K562 (cell line): ENCODE data around the gene CCDC87. TPM values are rescaled to one million over a fixed set of nuclear protein-coding genes. Genes with fewer than 3 reads are reported as not detected.

Experiments used
- ATF1 ChIP-seq, 2 experiments: fragments of 450-650 bp in 1 of 2; IDR thresholded peaks; 2 replicates each; pipeline ENCODE4 v1.6.1; 2016; ENCODE audit warnings: missing compliant biosample characterization in 1 of 2, missing genetic modification characterization in 1 of 2
- ATF2 ChIP-seq: sonication (generic); formaldehyde crosslinking; IDR thresholded peaks from 2 replicates; pipeline ENCODE4 v1.8.1; 2022; ENCODE audit warnings: missing genetic modification reagents
- CCAR2 ChIP-seq: fragments of 200-400 bp; formaldehyde crosslinking; IDR thresholded peaks from 2 replicates; pipeline ENCODE4 v1.6.1; 2017; ENCODE audit warnings: mild to moderate bottlenecking, low read depth, low read length
- CHCHD3 ChIP-seq: fragments of 250-450 bp; sonication (Bioruptor Pico); IDR thresholded peaks from 2 replicates; pipeline ENCODE4 v2.1.2; 2022; ENCODE audit warnings: mild to moderate bottlenecking
- CREB3 ChIP-seq: fragments of 450-650 bp; conservative IDR thresholded peaks from 2 replicates; pipeline ENCODE4 v1.6.1; 2016; ENCODE audit warnings: missing genetic modification characterization, low read depth, mild to moderate bottlenecking, missing compliant biosample characterization, moderate library complexity
- FUS ChIP-seq: fragments of 200-400 bp; formaldehyde crosslinking; optimal IDR thresholded peaks from 2 replicates; pipeline ENCODE3; 2017; ENCODE audit warnings: low read depth, low read length
- KHSRP ChIP-seq: fragments of 450-650 bp; IDR thresholded peaks from 2 replicates; pipeline ENCODE4 v1.6.1; 2017
- PHF20 ChIP-seq: fragments of 450-650 bp; IDR thresholded peaks from 2 replicates; pipeline ENCODE4 v1.6.1; 2018; ENCODE audit not compliant: partially characterized antibody
- SMARCE1 ChIP-seq: fragments of 450-650 bp; IDR thresholded peaks from 2 replicates; pipeline ENCODE4 v1.7.1; 2016; ENCODE audit warnings: mild to moderate bottlenecking
- SREBF1 ChIP-seq: fragments of 150-350 bp; IDR thresholded peaks from 2 replicates; pipeline ENCODE4 v1.6.1; 2014; ENCODE audit warnings: antibody characterized with exemption, low read depth, low read length, borderline replicate concordance
- TEAD4 ChIP-seq, 2 experiments: sonication (generic) in 1 of 2; formaldehyde crosslinking in 1 of 2; IDR thresholded peaks; 2 replicates each; pipeline versions ENCODE4 v1.6.1 to v1.8.0; 2012 to 2022; ENCODE audit warnings: borderline replicate concordance in 1 of 2, inconsistent platforms in 1 of 2, low read length in 1 of 2, mild to moderate bottlenecking in 1 of 2, missing genetic modification reagents in 1 of 2
- THAP12 ChIP-seq: fragments of 250-450 bp; sonication (Bioruptor Pico); IDR thresholded peaks from 2 replicates; pipeline ENCODE4 v1.9.0; 2021; ENCODE audit warnings: mild to moderate bottlenecking, inconsistent platforms
- ZNF12 ChIP-seq: sonication (generic); formaldehyde crosslinking; IDR thresholded peaks from 2 replicates; pipeline ENCODE4 v1.4.0; 2020; ENCODE audit warnings: mild to moderate bottlenecking, missing genetic modification reagents
- polyA plus RNA-seq, 8 experiments: library from polyadenylated mRNA; depleted of rRNA in 4 of 8; stranded (reverse) in 5 of 8; unstranded in 3 of 8; fragments of >200 nt; fragmentation: Nextera tagmentation in 2 of 8; fragmentation: Illumina TruSeq in 1 of 8; extraction: Ambion mirVana in 2 of 8; extraction: Trizol in 1 of 8; gene quantifications; 2 replicates each; pipeline versions ENCODE4 v1.2.1 to v1.2.3, GENCODE V29; 2011 to 2014; ENCODE audit warnings: inconsistent platforms in 1 of 8, missing spikeins in 1 of 8
- total RNA-seq, 7 experiments: library from RNA; depleted of rRNA in 6 of 7; stranded (reverse); fragments of >200 nt in 6 of 7; fragmentation: Illumina TruSeq in 2 of 7; extraction: Trizol in 2 of 7; gene quantifications; 2 replicates each; pipeline versions ENCODE4 v1.2.1 to v1.2.3, GENCODE V29; 2011 to 2021; ENCODE audit warnings: low replicate concordance in 1 of 7
- TF ChIP-seq, protein P1 (sequence below): sonication (generic); formaldehyde crosslinking; IDR thresholded peaks from 2 replicates; pipeline ENCODE4 v1.8.0; 2022; ENCODE audit warnings: mild to moderate bottlenecking, missing genetic modification reagents
- TF ChIP-seq, protein P2 (sequence below): fragments of 450-650 bp; IDR thresholded peaks from 2 replicates; pipeline ENCODE4 v1.6.1; 2018; ENCODE audit not compliant: partially characterized antibody
- TF ChIP-seq, protein P3 (sequence below): sonication (generic); formaldehyde crosslinking; IDR thresholded peaks from 2 replicates; pipeline ENCODE4 v1.9.0; 2022; ENCODE audit warnings: mild to moderate bottlenecking, missing genetic modification reagents
- TF ChIP-seq, protein P4 (sequence below): IDR thresholded peaks from 3 replicates; pipeline ENCODE4 v1.6.1; 2011; ENCODE audit warnings: borderline replicate concordance, mild to moderate bottlenecking; ENCODE audit not compliant: insufficient read length, insufficient read depth

The CCDC87 gene
- total and polyA plus RNA-seq, 9 of the 15 experiments (the other 6 are each of a cell fraction or from before 2014, with no cell fraction given), result 0.03 to 0.44 (median 0.15) TPM; not detected in 1

- TF ChIP-seq THAP12 (CRISPR knock-in tag), result no peak
- TF ChIP-seq CREB3, result no peak
- 0 out of 2 replicates have a peak, but pooled peaks have one; percentile 28 for TF ChIP-seq SMARCE1
- TF ChIP-seq TEAD4 (IDR thresholded peaks at IDR 0.05; ENCODE audit: low read length), result no peak
- peak; percentile 45; the same call in 1 of the 2 replicates for TF ChIP-seq TEAD4 (CRISPR knock-in tag; IDR thresholded peaks at IDR 0.05; ENCODE audit: borderline replicate concordance)
- TF ChIP-seq ATF1 (CRISPR knock-in tag; IDR thresholded peaks at IDR 0.05), result no peak
- TF ChIP-seq ATF1 (tag; IDR thresholded peaks at IDR 0.05), result no peak
- TF ChIP-seq, protein P1, sequence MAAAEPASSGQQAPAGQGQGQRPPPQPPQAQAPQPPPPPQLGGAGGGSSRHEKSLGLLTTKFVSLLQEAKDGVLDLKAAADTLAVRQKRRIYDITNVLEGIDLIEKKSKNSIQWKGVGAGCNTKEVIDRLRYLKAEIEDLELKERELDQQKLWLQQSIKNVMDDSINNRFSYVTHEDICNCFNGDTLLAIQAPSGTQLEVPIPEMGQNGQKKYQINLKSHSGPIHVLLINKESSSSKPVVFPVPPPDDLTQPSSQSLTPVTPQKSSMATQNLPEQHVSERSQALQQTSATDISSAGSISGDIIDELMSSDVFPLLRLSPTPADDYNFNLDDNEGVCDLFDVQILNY (CRISPR knock-in tag), result no peak
- no peak for TF ChIP-seq CHCHD3 (CRISPR knock-in tag)
- TF ChIP-seq PHF20, result peak; percentile 83
- no peak for TF ChIP-seq ZNF12 (CRISPR knock-in tag)
- TF ChIP-seq CCAR2, result no peak
- TF ChIP-seq KHSRP, result no peak
- TF ChIP-seq ATF2 (CRISPR knock-in tag), result no peak
- TF ChIP-seq, protein P2, sequence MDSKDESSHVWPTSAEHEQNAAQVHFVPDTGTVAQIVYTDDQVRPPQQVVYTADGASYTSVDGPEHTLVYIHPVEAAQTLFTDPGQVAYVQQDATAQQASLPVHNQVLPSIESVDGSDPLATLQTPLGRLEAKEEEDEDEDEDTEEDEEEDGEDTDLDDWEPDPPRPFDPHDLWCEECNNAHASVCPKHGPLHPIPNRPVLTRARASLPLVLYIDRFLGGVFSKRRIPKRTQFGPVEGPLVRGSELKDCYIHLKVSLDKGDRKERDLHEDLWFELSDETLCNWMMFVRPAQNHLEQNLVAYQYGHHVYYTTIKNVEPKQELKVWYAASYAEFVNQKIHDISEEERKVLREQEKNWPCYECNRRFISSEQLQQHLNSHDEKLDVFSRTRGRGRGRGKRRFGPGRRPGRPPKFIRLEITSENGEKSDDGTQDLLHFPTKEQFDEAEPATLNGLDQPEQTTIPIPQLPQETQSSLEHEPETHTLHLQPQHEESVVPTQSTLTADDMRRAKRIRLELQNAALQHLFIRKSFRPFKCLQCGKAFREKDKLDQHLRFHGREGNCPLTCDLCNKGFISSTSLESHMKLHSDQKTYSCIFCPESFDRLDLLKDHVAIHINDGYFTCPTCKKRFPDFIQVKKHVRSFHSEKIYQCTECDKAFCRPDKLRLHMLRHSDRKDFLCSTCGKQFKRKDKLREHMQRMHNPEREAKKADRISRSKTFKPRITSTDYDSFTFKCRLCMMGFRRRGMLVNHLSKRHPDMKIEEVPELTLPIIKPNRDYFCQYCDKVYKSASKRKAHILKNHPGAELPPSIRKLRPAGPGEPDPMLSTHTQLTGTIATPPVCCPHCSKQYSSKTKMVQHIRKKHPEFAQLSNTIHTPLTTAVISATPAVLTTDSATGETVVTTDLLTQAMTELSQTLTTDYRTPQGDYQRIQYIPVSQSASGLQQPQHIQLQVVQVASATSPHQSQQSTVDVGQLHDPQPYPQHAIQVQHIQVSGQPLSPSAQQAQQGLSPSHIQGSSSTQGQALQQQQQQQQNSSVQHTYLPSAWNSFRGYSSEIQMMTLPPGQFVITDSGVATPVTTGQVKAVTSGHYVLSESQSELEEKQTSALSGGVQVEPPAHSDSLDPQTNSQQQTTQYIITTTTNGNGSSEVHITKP, result peak; percentile 98
- TF ChIP-seq SREBF1, result no peak
- TF ChIP-seq, protein P3, sequence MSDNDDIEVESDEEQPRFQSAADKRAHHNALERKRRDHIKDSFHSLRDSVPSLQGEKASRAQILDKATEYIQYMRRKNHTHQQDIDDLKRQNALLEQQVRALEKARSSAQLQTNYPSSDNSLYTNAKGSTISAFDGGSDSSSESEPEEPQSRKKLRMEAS (CRISPR knock-in tag), result no peak
- TF ChIP-seq, protein P4, sequence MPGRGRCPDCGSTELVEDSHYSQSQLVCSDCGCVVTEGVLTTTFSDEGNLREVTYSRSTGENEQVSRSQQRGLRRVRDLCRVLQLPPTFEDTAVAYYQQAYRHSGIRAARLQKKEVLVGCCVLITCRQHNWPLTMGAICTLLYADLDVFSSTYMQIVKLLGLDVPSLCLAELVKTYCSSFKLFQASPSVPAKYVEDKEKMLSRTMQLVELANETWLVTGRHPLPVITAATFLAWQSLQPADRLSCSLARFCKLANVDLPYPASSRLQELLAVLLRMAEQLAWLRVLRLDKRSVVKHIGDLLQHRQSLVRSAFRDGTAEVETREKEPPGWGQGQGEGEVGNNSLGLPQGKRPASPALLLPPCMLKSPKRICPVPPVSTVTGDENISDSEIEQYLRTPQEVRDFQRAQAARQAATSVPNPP, result no peak
- TF ChIP-seq FUS, result no peak
Measured at GRCh38 chr11:66593303-66593635, 406 bp upstream of the CCDC87 start (continued).
